NCI-H226 (cell line): ENCODE data around the gene SP2.
"Not testable (repeated sequence)": the region's sequence is repeated elsewhere in the genome, so short reads cannot be mapped to it uniquely, and the experiment has no call there.

ENCODE experiments used
- DNase-seq: peaks from one replicate; pipeline ENCODE4 v3.0.0-alpha.2; 2015

SP2 gene

GRCh38 chr17:47894498-47895346 lies 1.3 kb upstream of the SP2 start:
- DNase-seq = no peak

GRCh38 chr17:47895347-47895855 lies 635 bp upstream of the SP2 start:
- DNase-seq = no peak

DNA sequence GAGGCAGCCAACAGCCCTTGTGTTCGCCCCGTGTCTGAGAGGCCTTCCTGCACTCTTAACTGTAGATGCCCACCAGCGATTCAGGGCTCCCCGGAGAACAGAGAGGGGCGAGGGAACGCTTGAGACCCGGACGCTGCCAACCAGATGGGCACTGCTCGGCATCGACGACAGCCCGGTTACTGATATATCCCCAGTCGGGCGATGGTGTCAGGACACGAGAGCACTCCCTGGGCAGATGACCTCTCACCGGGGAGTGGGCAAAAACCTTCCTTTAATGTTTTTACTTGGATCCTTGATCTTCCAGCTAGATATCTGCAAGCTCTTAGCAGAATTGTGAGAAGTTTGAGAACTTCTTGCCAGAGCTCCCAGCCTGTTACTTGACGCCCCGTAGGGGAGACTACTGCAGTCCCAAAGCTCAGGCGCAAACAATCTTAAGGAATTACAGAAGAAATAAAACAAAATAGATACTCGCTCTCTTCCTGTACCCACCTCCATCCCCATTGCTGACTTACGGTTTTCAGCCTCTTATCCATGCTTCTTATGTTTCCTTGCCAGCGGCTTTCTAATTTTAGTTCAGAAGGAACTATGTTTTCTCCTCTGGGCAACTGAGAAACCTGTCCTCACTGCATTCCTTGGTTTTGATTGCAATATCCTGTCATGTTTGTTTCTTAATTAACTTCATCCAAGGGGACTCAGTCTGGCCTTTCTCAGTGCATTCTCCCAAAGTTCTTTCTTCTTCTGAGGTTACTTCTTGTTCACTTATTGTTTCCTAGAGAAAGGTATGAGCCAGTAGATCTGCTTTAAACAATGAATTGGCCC lies 845 bp downstream of the SP2 start:
- no peak for DNase-seq

DNA sequence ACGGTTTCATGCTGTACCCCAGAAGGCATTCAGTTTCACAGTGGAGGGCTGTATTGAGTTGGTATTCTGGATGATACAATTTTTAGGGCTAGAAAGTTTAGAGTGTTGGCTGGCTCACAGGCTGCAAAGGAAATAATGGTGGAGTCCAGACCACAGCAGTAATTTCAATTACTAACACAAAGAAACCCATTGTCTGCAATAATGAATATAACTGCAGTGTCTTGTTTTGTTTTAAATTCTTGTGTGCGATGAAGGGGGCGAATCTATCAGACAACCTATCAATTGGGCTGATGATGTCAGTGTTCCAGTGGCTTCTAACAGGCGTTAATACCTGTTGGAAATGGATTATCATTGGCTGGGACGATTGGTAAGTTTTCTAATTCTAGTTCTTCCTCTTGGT lies 1.5 kb downstream of the SP2 start:
- DNase-seq = no peak

DNA sequence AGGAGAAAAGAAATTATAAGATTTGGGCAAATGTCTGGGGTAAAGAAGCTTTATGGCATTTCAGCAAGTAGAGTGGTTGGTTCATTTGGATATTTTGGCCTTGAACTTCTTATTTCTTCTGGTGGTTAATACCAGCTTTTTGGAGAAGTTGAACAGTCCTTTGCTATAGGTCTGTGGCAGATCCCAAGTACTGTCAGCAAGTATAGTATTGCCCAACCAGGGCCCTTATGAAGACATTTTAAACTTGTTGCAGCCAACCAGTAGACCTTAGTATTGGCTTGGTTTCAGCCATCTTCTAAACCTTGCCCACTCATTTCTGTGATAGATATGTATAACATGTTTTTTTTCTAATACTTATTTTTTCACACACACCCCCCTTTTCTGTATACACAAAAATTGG lies 2.2 kb downstream of the SP2 start:
- no peak for DNase-seq

DNA sequence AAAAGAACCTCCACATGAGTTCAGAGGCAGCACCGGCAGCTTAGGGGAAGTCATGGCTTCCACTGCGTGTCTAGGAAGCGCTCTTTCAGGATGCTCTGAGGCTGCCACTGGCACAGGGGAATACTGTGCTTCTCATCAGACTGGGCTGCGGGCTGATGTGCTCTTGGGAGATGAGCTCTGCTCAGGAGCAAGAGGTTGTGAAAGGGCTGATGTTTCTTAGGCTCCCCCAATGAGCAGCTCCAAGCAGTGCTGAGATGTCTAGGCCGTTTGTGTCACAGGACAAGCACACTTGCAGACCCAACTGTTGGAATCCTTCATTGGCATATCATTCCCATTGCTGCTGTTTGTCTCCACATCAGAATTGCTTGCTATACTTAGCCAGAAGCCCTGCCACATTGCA lies 3.6 kb downstream of the SP2 start:
- DNase-seq = no peak

- DNase-seq = no peak
Measured at GRCh38 chr17:47901423-47901822, 5.4 kb downstream of the SP2 start.

DNA sequence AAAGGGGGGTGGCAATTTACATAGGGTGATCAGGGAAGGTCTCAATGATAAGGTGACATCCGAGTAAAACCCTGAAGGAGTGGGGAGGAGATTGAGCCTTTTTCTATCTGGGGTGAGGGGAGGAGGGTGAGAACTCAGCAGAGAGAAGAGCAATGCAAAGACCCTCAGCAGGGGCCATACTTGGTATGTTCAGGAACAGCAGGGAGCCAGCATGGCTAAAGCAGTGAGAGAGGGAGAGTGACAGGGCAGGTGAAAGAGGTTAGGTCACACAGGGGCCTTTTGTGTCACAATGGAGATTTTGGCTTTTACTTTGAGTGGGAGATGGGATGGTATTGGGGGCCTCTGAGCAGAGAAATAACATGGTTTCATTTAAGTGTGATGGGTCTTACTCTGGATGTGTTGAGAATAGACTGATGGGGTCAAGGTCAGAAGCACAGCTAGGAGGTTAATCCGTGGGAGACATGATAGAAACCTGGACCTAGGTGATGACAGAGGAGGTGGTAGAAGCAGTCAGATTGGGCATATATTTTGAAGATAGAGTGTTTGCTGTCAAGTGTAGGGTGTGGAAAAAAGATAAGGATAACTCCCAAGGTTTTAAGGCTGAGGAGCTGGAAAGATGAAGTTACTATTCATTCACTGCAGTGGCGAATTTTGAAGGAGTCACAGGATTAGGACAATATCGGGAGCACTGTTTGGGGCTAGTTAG lies 6.2 kb downstream of the SP2 start:
- no peak for DNase-seq

DNA sequence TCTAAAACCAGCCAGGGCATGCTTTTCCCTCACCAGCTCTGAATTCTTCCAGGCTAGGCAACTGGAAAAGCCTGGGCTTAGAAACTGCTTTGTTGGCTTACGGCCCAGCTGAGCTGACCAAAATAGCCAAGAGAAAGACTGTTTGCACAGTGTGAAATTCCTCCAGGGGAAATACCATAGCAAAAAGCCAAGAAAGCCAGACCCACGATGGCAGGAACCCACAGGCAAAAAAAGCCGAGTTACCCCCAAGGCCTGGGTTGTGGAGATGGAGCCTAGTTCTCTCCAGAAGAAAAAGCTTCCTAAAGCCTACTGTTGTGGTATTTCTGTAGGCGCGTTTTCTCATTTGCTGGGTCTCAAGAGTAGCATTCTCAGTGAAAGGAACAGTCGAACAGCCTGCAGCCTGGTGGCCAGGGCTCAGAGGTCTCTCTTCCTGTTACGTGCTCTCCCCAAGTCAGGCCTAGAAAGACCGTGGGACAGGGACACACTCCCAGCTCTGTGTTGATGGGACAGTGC lies 9.2 kb downstream of the SP2 start:
- peak; percentile 51 for DNase-seq

GRCh38 chr17:47906443-47906842 lies 10.4 kb downstream of the SP2 start:
- DNase-seq = no peak

DNA sequence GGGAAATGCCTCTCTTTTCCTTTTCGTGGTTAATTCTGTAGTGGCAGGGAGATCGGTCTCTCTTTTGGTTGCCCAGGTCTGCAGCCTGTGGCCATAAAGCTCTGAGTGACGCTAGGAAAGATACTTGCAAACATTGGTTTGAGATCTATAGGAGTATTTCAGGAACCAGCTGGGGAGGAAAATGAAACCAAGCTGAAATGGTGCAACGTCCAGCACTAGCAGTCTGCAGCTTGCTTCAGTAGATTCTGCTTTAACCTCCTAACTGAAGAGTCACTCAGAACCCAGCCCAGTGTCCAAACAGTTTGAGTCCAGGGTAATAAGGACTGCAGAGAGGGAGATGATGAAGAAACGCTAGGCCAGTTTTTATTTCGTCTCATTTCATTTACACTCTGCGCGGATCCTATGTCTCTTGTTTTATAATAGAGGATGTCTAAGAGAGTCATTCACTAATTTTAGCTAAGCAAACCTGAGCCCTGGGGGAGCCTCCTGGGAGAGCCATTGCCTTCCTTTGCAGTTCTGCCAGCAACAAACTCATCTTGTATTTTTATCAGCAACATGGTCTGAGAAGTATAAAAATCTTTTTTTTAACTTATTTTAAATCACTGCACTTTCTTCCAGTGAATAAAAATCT lies 12.0 kb downstream of the SP2 start:
- no peak for DNase-seq

- DNase-seq = no peak
Measured at GRCh38 chr17:47913050-47913449, 17.0 kb downstream of the SP2 start.

- DNase-seq = no peak
Measured at GRCh38 chr17:47914306-47914948, 18.4 kb downstream of the SP2 start.

DNA sequence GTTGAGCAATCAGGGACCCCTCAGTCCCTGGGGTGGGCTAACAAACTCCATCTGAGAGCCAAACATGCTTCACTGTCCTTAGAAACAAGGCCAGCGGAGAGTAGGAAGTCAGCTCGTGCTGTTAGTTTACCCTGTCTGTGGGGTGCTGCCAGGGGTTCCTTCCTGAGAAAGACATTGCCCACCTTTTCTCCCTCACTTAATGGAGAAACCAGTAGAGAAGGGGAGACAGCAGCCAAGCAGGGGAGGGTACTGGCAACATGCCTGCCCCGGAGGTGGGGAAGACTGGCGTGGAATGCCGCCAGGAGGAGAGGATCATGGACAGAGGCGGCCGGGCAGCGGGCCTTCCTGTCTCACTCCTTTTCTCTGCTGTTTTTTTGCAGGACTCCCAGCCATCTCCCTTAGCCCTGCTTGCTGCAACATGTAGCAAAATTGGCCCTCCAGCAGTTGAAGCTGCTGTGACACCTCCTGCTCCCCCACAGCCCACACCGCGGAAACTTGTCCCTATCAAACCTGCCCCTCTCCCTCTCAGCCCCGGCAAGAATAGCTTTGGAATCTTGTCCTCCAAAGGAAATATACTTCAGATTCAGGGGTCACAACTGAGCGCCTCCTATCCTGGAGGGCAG lies 19.9 kb downstream of the SP2 start:
- no peak for DNase-seq

DNA sequence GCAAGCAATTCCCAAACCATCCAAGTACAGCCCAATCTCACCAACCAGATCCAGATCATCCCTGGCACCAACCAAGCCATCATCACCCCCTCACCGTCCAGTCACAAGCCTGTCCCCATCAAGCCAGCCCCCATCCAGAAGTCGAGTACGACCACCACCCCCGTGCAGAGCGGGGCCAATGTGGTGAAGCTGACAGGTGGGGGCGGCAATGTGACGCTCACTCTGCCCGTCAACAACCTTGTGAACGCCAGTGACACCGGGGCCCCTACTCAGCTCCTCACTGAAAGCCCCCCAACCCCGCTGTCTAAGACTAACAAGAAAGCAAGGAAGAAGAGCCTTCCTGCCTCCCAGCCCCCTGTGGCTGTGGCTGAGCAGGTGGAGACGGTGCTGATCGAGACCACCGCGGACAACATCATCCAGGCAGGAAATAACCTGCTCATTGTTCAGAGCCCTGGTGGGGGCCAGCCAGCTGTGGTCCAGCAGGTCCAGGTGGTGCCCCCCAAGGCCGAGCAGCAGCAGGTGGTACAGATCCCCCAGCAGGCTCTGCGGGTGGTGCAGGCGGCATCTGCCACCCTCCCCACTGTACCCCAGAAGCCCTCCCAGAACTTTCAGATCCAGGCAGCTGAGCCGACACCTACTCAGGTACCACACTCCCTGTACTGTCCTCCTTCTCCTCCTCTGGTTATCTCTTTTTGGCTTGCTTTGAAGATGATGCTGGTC lies 20.6 kb downstream of the SP2 start:
- DNase-seq = no peak

DNA sequence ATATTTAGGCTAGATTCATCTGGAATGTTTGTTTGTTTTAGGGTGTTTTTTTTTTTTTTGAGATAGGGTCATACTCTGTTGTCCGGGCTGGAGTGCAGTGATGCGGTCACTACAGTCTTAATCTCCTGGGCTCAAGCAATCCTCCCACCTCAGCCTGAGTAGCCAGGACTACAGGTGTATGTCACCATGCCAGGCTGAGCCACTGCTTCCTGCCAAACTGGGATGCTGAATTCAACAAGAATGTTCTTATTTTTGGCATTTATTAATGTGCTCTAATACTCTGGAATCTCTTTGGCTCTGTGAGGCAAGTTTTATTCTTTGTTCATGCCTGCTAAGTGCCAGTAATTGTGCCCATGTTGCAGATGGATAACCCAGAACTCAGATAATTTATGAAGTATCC lies 21.5 kb downstream of the SP2 start:
- no peak for DNase-seq

GRCh38 chr17:47918006-47918405 lies 22.0 kb downstream of the SP2 start:
- DNase-seq = peak; percentile 31

- no peak for DNase-seq
Measured at GRCh38 chr17:47918991-47919390, 23.0 kb downstream of the SP2 start.

GRCh38 chr17:47919889-47920288 lies 23.9 kb downstream of the SP2 start:
- DNase-seq = not testable (repeated sequence)

- DNase-seq = no peak
Measured at GRCh38 chr17:47924785-47925677, 29.0 kb downstream of the SP2 start.
